Heart left ventricle (tissue), 13 donors: ENCODE measurements around the gene AMY2B.

ENCODE experiments used
- CTCF ChIP-seq, 12 donors: fragments of 200-600 bp; sonication (generic) in 4 of 12; IDR thresholded peaks; one replicate each; pipeline versions ENCODE4 v1.5.0 to v1.8.0; 2018 to 2022; ENCODE audit warnings: antibody characterized with exemption in 12 of 12, mild to moderate bottlenecking in 5 of 12
- POLR2A ChIP-seq, 2 donors: fragments of 450-650 bp; IDR thresholded peaks; one replicate each; pipeline ENCODE4 v1.6.1; 2017; ENCODE audit warnings: antibody characterized with exemption in 2 of 2, mild to moderate bottlenecking in 2 of 2, moderate library complexity in 2 of 2
- donor health status: ischemic (EF 13 %, LVEDD 7.1; RV severe dilation, severe dysfunction).
- donor health status: DM: no; HTN: yes; CAD: no.
- donor health status: DM: no; HTN: no; CAD: no.
- donor health status: ischemic (EF 25% LVEDD 6.9; RV normal size, moderate dysfunction).
- donor health status: ischemic (EF 25% LVEDD 5.7; RV mildly dilated, moderate dysfunction).
- donor health status: ischemic (EF 35%, LVEDD 5.7; RV mildly dilated, moderate dysfunction).
- donor health status: nonischemic (EF 11% LVEDD 7.7; RV severe dilation, severe dysfunction).
- donor health status: DM: yes; HTN: yes; CAD: no.
- donor health status: PGD.
- donor health status: ischemic (EF 29% LVEDD 5.4; RV normal size, mild dysfunction).
- donor health status: nonischemic (EF 23%, LVEDD 6.1; RV moderate dilation, normal function).

- TF ChIP-seq CTCF (IDR thresholded peaks at IDR 0.05) (no peak), POLR2A (IDR thresholded peaks at IDR 0.05) (no peak)
Measured at GRCh38 chr1:103529746-103530145, 41.6 kb upstream of the AMY2B start.
